ENCODE measurements around the gene ACP6.

DNA sequence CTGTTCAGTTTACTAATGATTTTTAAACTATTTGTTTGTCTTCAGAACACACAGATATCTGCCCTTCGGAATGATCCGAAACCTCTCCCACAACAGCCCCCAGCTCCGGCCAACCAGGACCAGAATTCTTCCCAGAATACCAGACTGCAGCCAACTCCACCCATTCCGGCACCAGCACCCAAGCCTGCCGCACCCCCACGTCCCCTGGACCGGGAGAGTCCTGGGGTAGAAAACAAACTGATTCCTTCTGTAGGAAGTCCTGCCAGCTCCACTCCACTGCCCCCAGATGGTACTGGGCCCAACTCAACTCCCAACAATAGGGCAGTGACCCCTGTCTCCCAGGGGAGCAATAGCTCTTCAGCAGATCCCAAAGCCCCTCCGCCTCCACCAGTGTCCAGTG is 51.6 kb downstream of the ACP6 start:
- TF ChIP-seq CTCF (IDR thresholded peaks at IDR 0.05) (no peak), POLR2A (IDR thresholded peaks at IDR 0.05) (no peak)
